GM12892 (cell line): Measurements from ENCODE around the gene FBXO24.

Experiments
- POLR2AphosphoS5 ChIP-seq: IDR thresholded peaks from 2 replicates; pipeline ENCODE4 v1.6.1; 2011; ENCODE audit warnings: low read depth, low read length, control low read depth
- TAF1 ChIP-seq: IDR thresholded peaks from 2 replicates; pipeline ENCODE4 v1.6.1; 2011; ENCODE audit warnings: low read depth, mild to moderate bottlenecking, control low read depth, low read length, borderline replicate concordance

DNA sequence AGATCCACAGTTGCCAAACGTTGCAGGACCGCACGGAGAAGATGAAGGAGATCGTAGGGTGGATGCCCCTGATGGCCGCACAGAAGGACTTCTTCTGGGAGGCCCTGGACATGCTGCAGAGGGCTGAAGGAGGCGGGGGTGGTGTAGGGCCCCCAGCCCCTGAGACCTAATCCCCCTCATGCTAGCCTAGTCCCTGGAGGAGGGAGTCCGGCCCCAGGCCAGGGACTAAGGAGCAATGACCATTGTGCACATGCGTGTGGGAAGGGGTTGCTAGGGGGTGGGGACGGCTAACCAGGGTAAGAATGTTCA, 14.6 kb downstream of the FBXO24 start:
- TF ChIP-seq POLR2AphosphoS5, result no peak
- TF ChIP-seq TAF1, result no peak
